HepG2 (cell line): ENCODE results near the gene COG1. TPM values are rescaled to one million over a fixed set of nuclear protein-coding genes. Genes with fewer than 3 reads are reported as not detected.

Experiments used
- ETV6 ChIP-seq: sonication (generic); formaldehyde crosslinking; conservative IDR thresholded peaks from 2 replicates; pipeline ENCODE4 v1.4.0; 2020; ENCODE audit warnings: missing genetic modification reagents
- FOXC1 ChIP-seq: sonication (generic); formaldehyde crosslinking; IDR thresholded peaks from 2 replicates; pipeline ENCODE4 v1.8.0; 2022; ENCODE audit warnings: mild to moderate bottlenecking, missing genetic modification reagents, borderline replicate concordance
- FOXK1 ChIP-seq: sonication (generic); formaldehyde crosslinking; IDR thresholded peaks from 2 replicates; pipeline ENCODE4 v1.4.0; 2020; ENCODE audit warnings: low read depth, missing genetic modification reagents, borderline replicate concordance
- HMG20A ChIP-seq: IDR thresholded peaks from 2 replicates; pipeline ENCODE4 v1.6.1; 2016; ENCODE audit warnings: borderline replicate concordance
- HOXA3 ChIP-seq: sonication (generic); formaldehyde crosslinking; IDR thresholded peaks from 2 replicates; pipeline ENCODE4 v1.5.0; 2020; ENCODE audit warnings: missing genetic modification reagents
- ISL2 ChIP-seq: sonication (generic); formaldehyde crosslinking; IDR thresholded peaks from 2 replicates; pipeline ENCODE4 v1.5.0; 2020; ENCODE audit warnings: missing genetic modification reagents
- KLF13 ChIP-seq: sonication (generic); formaldehyde crosslinking; IDR thresholded peaks from 2 replicates; pipeline ENCODE4 v1.4.0; 2020; ENCODE audit warnings: mild to moderate bottlenecking, missing genetic modification reagents
- KMT2B ChIP-seq: IDR thresholded peaks from 2 replicates; pipeline ENCODE4 v1.6.1; 2016; ENCODE audit warnings: missing genetic modification reagents, missing compliant biosample characterization
- ONECUT2 ChIP-seq: sonication (generic); formaldehyde crosslinking; IDR thresholded peaks from 2 replicates; pipeline ENCODE4 v1.4.0; 2020; ENCODE audit warnings: missing genetic modification reagents
- RXRB ChIP-seq: IDR thresholded peaks from 2 replicates; pipeline ENCODE4 v1.6.1; 2016; ENCODE audit warnings: borderline replicate concordance, missing genetic modification reagents, missing compliant biosample characterization
- SKI ChIP-seq: fragments of 450-650 bp; IDR thresholded peaks from one replicate; pipeline ENCODE4 v1.6.1; 2018; ENCODE audit warnings: mild to moderate bottlenecking; ENCODE audit not compliant: partially characterized antibody
- SUZ12 ChIP-seq: fragments of 150-350 bp; IDR thresholded peaks from 2 replicates; pipeline ENCODE4 v1.6.1; 2014; ENCODE audit warnings: low read depth, low read length
- TGIF2 ChIP-seq: IDR thresholded peaks from 2 replicates; pipeline ENCODE4 v1.6.1; 2016; ENCODE audit warnings: control low read depth, missing compliant biosample characterization
- THYN1 ChIP-seq: sonication (generic); formaldehyde crosslinking; IDR thresholded peaks from 2 replicates; pipeline ENCODE4 v1.8.1; 2023; ENCODE audit warnings: low read depth, mild to moderate bottlenecking, moderate library complexity, missing genetic modification reagents, borderline replicate concordance
- ZBTB21 ChIP-seq: sonication (generic); formaldehyde crosslinking; IDR thresholded peaks from 2 replicates; pipeline ENCODE4 v1.4.0; 2020; ENCODE audit warnings: missing genetic modification reagents
- ZNF232 ChIP-seq: sonication (generic); formaldehyde crosslinking; IDR thresholded peaks from 2 replicates; pipeline ENCODE4 v1.4.0; 2020; ENCODE audit warnings: missing genetic modification reagents, borderline replicate concordance
- ZNF382 ChIP-seq: sonication (generic); formaldehyde crosslinking; IDR thresholded peaks from 2 replicates; pipeline ENCODE4 v1.5.0; 2020; ENCODE audit warnings: missing genetic modification reagents, mild to moderate bottlenecking, borderline replicate concordance
- ZNF441 ChIP-seq: sonication (generic); formaldehyde crosslinking; IDR thresholded peaks from 2 replicates; pipeline ENCODE4 v1.7.0; 2021; ENCODE audit warnings: missing genetic modification reagents, borderline replicate concordance
- polyA plus RNA-seq, 8 experiments: library from polyadenylated mRNA; depleted of rRNA in 3 of 8; stranded (reverse) in 7 of 8; unstranded in 1 of 8; fragments of >200 nt; fragmentation: Illumina TruSeq in 4 of 8; extraction: Trizol in 4 of 8; gene quantifications; 2 replicates each; pipeline versions ENCODE4 v1.2.1 to v1.2.3, GENCODE V29; 2011 to 2016; ENCODE audit warnings: low read depth in 4 of 8, missing spikeins in 1 of 8, mixed read lengths in 1 of 8; ENCODE audit not compliant: insufficient read depth in 1 of 8
- total RNA-seq, 5 experiments: library from RNA; depleted of rRNA; stranded (reverse); fragments of >200 nt; fragmentation: Illumina TruSeq; extraction: Trizol; gene quantifications; 2 replicates each; pipeline ENCODE4 v1.2.3, GENCODE V29; 2016; ENCODE audit warnings: low read depth in 1 of 5
- TF ChIP-seq, protein P1 (sequence below): conservative IDR thresholded peaks from 2 replicates; pipeline ENCODE4 v1.6.1; 2018; ENCODE audit warnings: missing genetic modification reagents
- TF ChIP-seq, protein P2 (sequence below): sonication (generic); formaldehyde crosslinking; IDR thresholded peaks from 2 replicates; pipeline ENCODE4 v1.9.0; 2021; ENCODE audit warnings: missing genetic modification reagents, borderline replicate concordance
- TF ChIP-seq, protein P3 (sequence below): sonication (generic); formaldehyde crosslinking; IDR thresholded peaks from 2 replicates; pipeline ENCODE4 v1.4.0; 2020; ENCODE audit warnings: missing genetic modification reagents, borderline replicate concordance

Gene COG1
- total and polyA plus RNA-seq, 2 of the 13 experiments (the other 11 are each of a cell fraction or from before 2014, with no cell fraction given), result 36.6 to 39.7 TPM

DNA sequence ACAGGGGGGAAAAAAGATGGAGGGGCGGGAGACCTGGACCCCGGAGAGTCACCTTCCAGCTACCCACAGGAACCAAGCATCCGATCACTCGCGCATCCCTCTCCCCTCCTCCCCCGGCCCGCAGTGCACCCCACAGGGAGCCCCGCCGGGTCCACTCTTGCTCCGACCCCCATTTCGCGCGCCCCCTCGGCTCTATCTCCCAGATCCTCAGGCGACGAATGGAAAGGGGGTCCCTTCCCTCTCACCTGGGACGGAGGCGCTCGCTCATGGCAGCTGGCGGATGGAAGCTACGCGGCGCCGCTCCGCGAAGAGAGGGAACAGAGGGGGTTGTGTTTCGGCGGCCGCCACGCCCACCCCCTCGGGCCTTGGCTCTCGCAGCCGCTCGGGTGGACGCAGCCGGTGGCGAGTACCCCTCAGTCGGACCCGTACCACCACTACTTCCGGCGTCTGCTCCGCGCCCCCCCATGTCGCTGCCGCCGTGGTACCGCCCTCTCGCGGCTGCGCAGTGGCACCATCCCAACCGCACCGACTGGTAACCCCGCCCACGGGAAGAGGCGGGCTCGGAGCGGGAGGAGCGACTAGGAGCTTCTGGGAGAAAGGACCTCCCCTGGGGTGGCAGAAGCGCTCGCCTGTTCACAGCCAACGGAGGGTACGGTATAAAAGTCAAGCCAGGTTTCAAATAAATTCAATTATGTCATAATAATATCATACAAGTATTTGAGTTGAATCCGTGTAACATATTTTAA, 39.2 kb downstream of the COG1 start (continued):
- 0 out of 2 replicates have a peak, but pooled peaks have one; percentile 7 for TF ChIP-seq HMG20A (CRISPR knock-in tag)
- TF ChIP-seq FOXK1 (CRISPR knock-in tag), result peak; percentile 72; the same call in 1 of the 2 replicates
- TF ChIP-seq, protein P1, sequence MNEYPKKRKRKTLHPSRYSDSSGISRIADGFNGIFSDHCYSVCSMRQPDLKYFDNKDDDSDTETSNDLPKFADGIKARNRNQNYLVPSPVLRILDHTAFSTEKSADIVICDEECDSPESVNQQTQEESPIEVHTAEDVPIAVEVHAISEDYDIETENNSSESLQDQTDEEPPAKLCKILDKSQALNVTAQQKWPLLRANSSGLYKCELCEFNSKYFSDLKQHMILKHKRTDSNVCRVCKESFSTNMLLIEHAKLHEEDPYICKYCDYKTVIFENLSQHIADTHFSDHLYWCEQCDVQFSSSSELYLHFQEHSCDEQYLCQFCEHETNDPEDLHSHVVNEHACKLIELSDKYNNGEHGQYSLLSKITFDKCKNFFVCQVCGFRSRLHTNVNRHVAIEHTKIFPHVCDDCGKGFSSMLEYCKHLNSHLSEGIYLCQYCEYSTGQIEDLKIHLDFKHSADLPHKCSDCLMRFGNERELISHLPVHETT (CRISPR knock-in tag), result no peak; the same call in 1 of the 2 replicates
- no peak for TF ChIP-seq ONECUT2 (CRISPR knock-in tag)
- 0 out of 2 replicates have a peak, but pooled peaks have one; percentile 76 for TF ChIP-seq ETV6 (CRISPR knock-in tag)
- peak; percentile 81; the same call in 1 of the 2 replicates for TF ChIP-seq TGIF2 (CRISPR knock-in tag)
- TF ChIP-seq FOXC1 (CRISPR knock-in tag), result peak; percentile 56; the same call in 1 of the 2 replicates
- TF ChIP-seq ZNF441 (CRISPR knock-in tag), result peak; percentile 83
- TF ChIP-seq SUZ12, result no peak
- peak; percentile 94 for TF ChIP-seq HOXA3 (CRISPR knock-in tag)
- TF ChIP-seq RXRB (CRISPR knock-in tag), result peak; percentile 46; the same call in 1 of the 2 replicates
- TF ChIP-seq ZBTB21 (CRISPR knock-in tag), result peak; percentile 33; the same call in 1 of the 2 replicates
- TF ChIP-seq ZNF382 (CRISPR knock-in tag), result no peak
- peak; percentile 85 for TF ChIP-seq ISL2 (CRISPR knock-in tag)
- TF ChIP-seq, protein P2, sequence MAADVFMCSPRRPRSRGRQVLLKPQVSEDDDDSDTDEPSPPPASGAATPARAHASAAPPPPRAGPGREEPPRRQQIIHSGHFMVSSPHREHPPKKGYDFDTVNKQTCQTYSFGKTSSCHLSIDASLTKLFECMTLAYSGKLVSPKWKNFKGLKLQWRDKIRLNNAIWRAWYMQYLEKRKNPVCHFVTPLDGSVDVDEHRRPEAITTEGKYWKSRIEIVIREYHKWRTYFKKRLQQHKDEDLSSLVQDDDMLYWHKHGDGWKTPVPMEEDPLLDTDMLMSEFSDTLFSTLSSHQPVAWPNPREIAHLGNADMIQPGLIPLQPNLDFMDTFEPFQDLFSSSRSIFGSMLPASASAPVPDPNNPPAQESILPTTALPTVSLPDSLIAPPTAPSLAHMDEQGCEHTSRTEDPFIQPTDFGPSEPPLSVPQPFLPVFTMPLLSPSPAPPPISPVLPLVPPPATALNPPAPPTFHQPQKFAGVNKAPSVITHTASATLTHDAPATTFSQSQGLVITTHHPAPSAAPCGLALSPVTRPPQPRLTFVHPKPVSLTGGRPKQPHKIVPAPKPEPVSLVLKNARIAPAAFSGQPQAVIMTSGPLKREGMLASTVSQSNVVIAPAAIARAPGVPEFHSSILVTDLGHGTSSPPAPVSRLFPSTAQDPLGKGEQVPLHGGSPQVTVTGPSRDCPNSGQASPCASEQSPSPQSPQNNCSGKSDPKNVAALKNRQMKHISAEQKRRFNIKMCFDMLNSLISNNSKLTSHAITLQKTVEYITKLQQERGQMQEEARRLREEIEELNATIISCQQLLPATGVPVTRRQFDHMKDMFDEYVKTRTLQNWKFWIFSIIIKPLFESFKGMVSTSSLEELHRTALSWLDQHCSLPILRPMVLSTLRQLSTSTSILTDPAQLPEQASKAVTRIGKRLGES, result no peak
- TF ChIP-seq THYN1, result no peak
- TF ChIP-seq KMT2B (CRISPR knock-in tag), result peak; percentile 89
- TF ChIP-seq, protein P3, sequence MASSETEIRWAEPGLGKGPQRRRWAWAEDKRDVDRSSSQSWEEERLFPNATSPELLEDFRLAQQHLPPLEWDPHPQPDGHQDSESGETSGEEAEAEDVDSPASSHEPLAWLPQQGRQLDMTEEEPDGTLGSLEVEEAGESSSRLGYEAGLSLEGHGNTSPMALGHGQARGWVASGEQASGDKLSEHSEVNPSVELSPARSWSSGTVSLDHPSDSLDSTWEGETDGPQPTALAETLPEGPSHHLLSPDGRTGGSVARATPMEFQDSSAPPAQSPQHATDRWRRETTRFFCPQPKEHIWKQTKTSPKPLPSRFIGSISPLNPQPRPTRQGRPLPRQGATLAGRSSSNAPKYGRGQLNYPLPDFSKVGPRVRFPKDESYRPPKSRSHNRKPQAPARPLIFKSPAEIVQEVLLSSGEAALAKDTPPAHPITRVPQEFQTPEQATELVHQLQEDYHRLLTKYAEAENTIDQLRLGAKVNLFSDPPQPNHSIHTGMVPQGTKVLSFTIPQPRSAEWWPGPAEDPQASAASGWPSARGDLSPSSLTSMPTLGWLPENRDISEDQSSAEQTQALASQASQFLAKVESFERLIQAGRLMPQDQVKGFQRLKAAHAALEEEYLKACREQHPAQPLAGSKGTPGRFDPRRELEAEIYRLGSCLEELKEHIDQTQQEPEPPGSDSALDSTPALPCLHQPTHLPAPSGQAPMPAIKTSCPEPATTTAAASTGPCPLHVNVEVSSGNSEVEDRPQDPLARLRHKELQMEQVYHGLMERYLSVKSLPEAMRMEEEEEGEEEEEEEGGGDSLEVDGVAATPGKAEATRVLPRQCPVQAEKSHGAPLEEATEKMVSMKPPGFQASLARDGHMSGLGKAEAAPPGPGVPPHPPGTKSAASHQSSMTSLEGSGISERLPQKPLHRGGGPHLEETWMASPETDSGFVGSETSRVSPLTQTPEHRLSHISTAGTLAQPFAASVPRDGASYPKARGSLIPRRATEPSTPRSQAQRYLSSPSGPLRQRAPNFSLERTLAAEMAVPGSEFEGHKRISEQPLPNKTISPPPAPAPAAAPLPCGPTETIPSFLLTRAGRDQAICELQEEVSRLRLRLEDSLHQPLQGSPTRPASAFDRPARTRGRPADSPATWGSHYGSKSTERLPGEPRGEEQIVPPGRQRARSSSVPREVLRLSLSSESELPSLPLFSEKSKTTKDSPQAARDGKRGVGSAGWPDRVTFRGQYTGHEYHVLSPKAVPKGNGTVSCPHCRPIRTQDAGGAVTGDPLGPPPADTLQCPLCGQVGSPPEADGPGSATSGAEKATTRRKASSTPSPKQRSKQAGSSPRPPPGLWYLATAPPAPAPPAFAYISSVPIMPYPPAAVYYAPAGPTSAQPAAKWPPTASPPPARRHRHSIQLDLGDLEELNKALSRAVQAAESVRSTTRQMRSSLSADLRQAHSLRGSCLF, result no peak
- peak; percentile 75 for TF ChIP-seq KLF13
- peak; percentile 93 for TF ChIP-seq ZNF232 (CRISPR knock-in tag)
- no peak for TF ChIP-seq SKI
